Astrocyte (in vitro differentiated cells and primary cell): ENCODE measurements around the gene KLHL25. TPM values are rescaled to one million over a fixed set of nuclear protein-coding genes. Genes with fewer than 3 reads are reported as not detected.

Source experiments
- DNase-seq: peaks from one replicate; pipeline ENCODE4 v3.0.0-alpha.2; 2010; ENCODE audit warnings: low read depth
- FAIRE-seq: peaks from 2 replicates; lab custom pipeline; 2011; peaks lifted over from hg19 to GRCh38; lab: Jason Lieb, UNC
- H2AFZ ChIP-seq: 2 replicates; pipeline ENCODE4 v1.6.0; 2012; ENCODE audit warnings: low read depth, low read length, inconsistent platforms
- H3K27ac ChIP-seq: 2 replicates; pipeline ENCODE4 v1.5.1; 2011; ENCODE audit warnings: low read depth, low read length, inconsistent platforms
- H3K27me3 ChIP-seq: 2 replicates; pipeline ENCODE4 v1.6.0; 2011; ENCODE audit warnings: low read length, inconsistent platforms; ENCODE audit not compliant: insufficient read depth
- H3K36me3 ChIP-seq: 2 replicates; pipeline ENCODE4 v1.5.1; 2011; ENCODE audit warnings: low read length, inconsistent platforms; ENCODE audit not compliant: insufficient read depth
- H3K4me1 ChIP-seq: 2 replicates; pipeline ENCODE4 v1.5.1; 2011; ENCODE audit warnings: low read length, inconsistent platforms; ENCODE audit not compliant: insufficient read depth
- H3K4me2 ChIP-seq: 2 replicates; pipeline ENCODE4 v1.6.0; 2012; ENCODE audit warnings: low read length, inconsistent platforms
- H3K4me3 ChIP-seq: 2 replicates; pipeline ENCODE4 v1.5.1; 2011; ENCODE audit warnings: low read depth, mild to moderate bottlenecking, low read length, inconsistent platforms; ENCODE audit not compliant: insufficient read depth
- H3K79me2 ChIP-seq: 2 replicates; pipeline ENCODE4 v1.6.0; 2012; ENCODE audit warnings: mild to moderate bottlenecking, low read length, inconsistent platforms; ENCODE audit not compliant: insufficient read depth
- H3K9ac ChIP-seq: 2 replicates; pipeline ENCODE4 v1.6.0; 2012; ENCODE audit warnings: mild to moderate bottlenecking, low read length, inconsistent platforms
- H3K9me3 ChIP-seq: 2 replicates; pipeline ENCODE4 v1.5.1; 2012; ENCODE audit warnings: low read depth, mild to moderate bottlenecking, low read length, inconsistent platforms; ENCODE audit not compliant: insufficient read depth
- H4K20me1 ChIP-seq: 2 replicates; pipeline ENCODE4 v1.6.0; 2012; ENCODE audit warnings: low read length, inconsistent platforms; ENCODE audit not compliant: insufficient read depth
- H3K27ac Mint-ChIP-seq: one replicate; pipeline ENCODE4 v1.8.0; 2021; ENCODE audit warnings: mild to moderate bottlenecking, mixed read lengths; ENCODE audit not compliant: unreplicated experiment
- H3K27me3 Mint-ChIP-seq: one replicate; pipeline ENCODE4 v1.8.0; 2021; ENCODE audit warnings: low read depth, mixed read lengths; ENCODE audit not compliant: unreplicated experiment
- H3K36me3 Mint-ChIP-seq: one replicate; pipeline ENCODE4 v1.8.0; 2021; ENCODE audit warnings: low read depth, mixed read lengths; ENCODE audit not compliant: unreplicated experiment
- H3K4me1 Mint-ChIP-seq: one replicate; pipeline ENCODE4 v1.8.0; 2021; ENCODE audit warnings: low read depth, mixed read lengths; ENCODE audit not compliant: unreplicated experiment
- H3K4me3 Mint-ChIP-seq: one replicate; pipeline ENCODE4 v1.8.0; 2021; ENCODE audit warnings: mild to moderate bottlenecking, moderate library complexity, mixed read lengths; ENCODE audit not compliant: unreplicated experiment
- H3K9me3 Mint-ChIP-seq: one replicate; pipeline ENCODE4 v1.8.0; 2021; ENCODE audit warnings: mild to moderate bottlenecking, mixed read lengths; ENCODE audit not compliant: unreplicated experiment
- CTCF ChIP-seq: IDR thresholded peaks from 2 replicates; pipeline ENCODE4 v1.5.1; 2011; ENCODE audit warnings: low read depth, mild to moderate bottlenecking, inconsistent platforms, low read length, moderate library complexity; ENCODE audit not compliant: insufficient read depth
- EZH2 ChIP-seq: IDR thresholded peaks from 2 replicates; pipeline ENCODE4 v1.6.1; 2012; ENCODE audit warnings: mild to moderate bottlenecking, low read length, inconsistent platforms; ENCODE audit not compliant: insufficient read depth
- total RNA-seq: library from RNA; stranded (reverse); gene quantifications from 2 replicates; pipeline ENCODE4 v1.2.1, GENCODE V29; 2021

Gene KLHL25
- total RNA-seq, 1 donor from 2014 or later: 5.6 TPM

GRCh38 chr15:85773249-85773648 is 21.5 kb downstream of the KLHL25 start:
- Histone ChIP-seq H3K79me2 (peaks cover 85% of the 10 kb centered on the region), H3K27ac (no peak overlapping the region), H2AFZ (no peak overlapping the region), H4K20me1 (peaks cover 84% of the 10 kb centered on the region), H3K4me1 (peaks cover 20% of the 10 kb centered on the region), H3K27me3 (no peaks in the 10 kb centered on the region), H3K36me3 (no peaks in the 10 kb centered on the region), H3K9me3 (no peaks in the 10 kb centered on the region), H3K9ac (no peak overlapping the region), H3K4me3 (no peak overlapping the region), H3K4me2 (no peak overlapping the region)
- Mint-ChIP-seq H3K4me3 (no peak overlapping the region), H3K27ac (no peak overlapping the region), H3K36me3 (peaks cover 13% of the 10 kb centered on the region), H3K27me3 (no peaks in the 10 kb centered on the region), H3K4me1 (peaks cover 8% of the 10 kb centered on the region), H3K9me3 (no peaks in the 10 kb centered on the region)
- FAIRE-seq (no peak), DNase-seq (no peak)
- TF ChIP-seq CTCF: no peak
- TF ChIP-seq EZH2: no peak

GRCh38 chr15:85772668-85773067 is 22.1 kb downstream of the KLHL25 start:
- Histone ChIP-seq H3K79me2 (peaks cover 85% of the 10 kb centered on the region), H3K9ac (no peak overlapping the region), H4K20me1 (peaks cover 84% of the 10 kb centered on the region), H3K9me3 (no peaks in the 10 kb centered on the region), H3K4me2 (no peak overlapping the region), H3K27me3 (no peaks in the 10 kb centered on the region), H3K27ac (no peak overlapping the region), H2AFZ (no peak overlapping the region), H3K36me3 (no peaks in the 10 kb centered on the region), H3K4me1 (peaks cover 20% of the 10 kb centered on the region), H3K4me3 (no peak overlapping the region)
- H3K4me3 Mint-ChIP-seq: no peak overlapping the region
- no peaks in the 10 kb centered on the region for H3K27me3 Mint-ChIP-seq
- FAIRE-seq: no peak
- TF ChIP-seq CTCF (no peak), EZH2 (no peak)
- H3K4me1 Mint-ChIP-seq: peaks cover 8% of the 10 kb centered on the region
- DNase-seq: no peak
- no peak overlapping the region for H3K27ac Mint-ChIP-seq
- peaks cover 15% of the 10 kb centered on the region for H3K36me3 Mint-ChIP-seq
- no peaks in the 10 kb centered on the region for H3K9me3 Mint-ChIP-seq

GRCh38 chr15:85771781-85772445 is 22.8 kb downstream of the KLHL25 start:
- H3K36me3 Mint-ChIP-seq: peaks cover 15% of the 10 kb centered on the region
- H3K4me2 ChIP-seq: no peak overlapping the region
- H4K20me1 ChIP-seq: peaks cover 84% of the 10 kb centered on the region
- no peaks in the 10 kb centered on the region for H3K36me3 ChIP-seq
- H3K4me1 Mint-ChIP-seq: peaks cover 8% of the 10 kb centered on the region
- no peak for TF ChIP-seq EZH2
- no peak for TF ChIP-seq CTCF
- peaks cover 2% of the 10 kb centered on the region for H3K9me3 Mint-ChIP-seq
- no peaks in the 10 kb centered on the region for H3K27me3 Mint-ChIP-seq
- H3K9me3 ChIP-seq: no peaks in the 10 kb centered on the region
- no peak overlapping the region for H3K9ac ChIP-seq
- no peaks in the 10 kb centered on the region for H3K27me3 ChIP-seq
- H3K79me2 ChIP-seq: peaks cover 84% of the 10 kb centered on the region
- DNase-seq: no peak
- FAIRE-seq: no peak
- peaks cover 20% of the 10 kb centered on the region for H3K4me1 ChIP-seq
- H3K4me3 Mint-ChIP-seq: no peak overlapping the region
- no peak overlapping the region for H3K27ac ChIP-seq
- no peak overlapping the region for H2AFZ ChIP-seq
- H3K27ac Mint-ChIP-seq: peak overlapping the region; percentile 9
- no peak overlapping the region for H3K4me3 ChIP-seq
